ENCODE data around the gene MISP. TPM values are rescaled to one million over a fixed set of nuclear protein-coding genes. Genes with fewer than 3 reads are reported as not detected.

Gene MISP
- total and polyA plus RNA-seq, 2 of the 4 experiments (the other 2 are of a cell fraction): not detected

DNA sequence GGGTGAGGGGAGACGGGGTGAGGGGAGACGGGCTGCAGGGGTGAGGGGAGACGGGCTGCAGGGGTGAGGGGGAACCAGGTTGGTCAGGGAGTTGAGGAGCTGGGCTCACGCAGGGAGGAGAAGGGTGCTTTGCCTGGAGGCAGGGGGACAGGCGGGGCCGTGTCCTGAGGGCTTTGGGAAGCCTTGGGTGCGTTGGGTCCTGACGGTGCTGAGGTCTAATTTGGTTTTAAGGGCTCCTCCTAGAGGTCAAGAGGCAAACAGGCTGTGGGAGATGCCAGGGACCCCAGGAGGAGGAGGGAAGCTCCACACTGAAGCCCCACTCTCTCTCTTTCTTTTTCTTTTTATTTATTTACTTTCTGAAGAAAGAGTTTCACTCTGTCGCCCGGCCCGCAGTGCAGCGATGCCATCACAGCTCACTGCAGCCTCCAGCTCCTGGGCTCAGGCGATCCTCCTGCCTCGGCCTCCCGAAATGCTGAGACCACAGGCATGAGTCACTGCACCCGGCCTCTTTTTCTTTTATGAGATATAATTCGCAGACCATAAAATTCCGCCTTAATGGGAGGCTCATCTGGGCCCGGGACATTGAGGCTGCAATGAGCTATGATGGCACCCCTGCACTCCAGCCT, 9.3 kb upstream of the MISP start:
- Histone ChIP-seq H4K5ac (ENCODE audit: low read depth, low read length) (no peak overlapping the region), H2BK20ac (ENCODE audit: low read depth, low read length) (no peak overlapping the region), H2AFZ (replicated peaks; ENCODE audit: low read length, poor library complexity) (no peak overlapping the region), H4K20me1 (ENCODE audit: insufficient read depth, low read length) (no peaks in the 10 kb centered on the region), H3K27me3 (ENCODE audit: control insufficient read depth, insufficient read depth, low read length) (no peaks in the 10 kb centered on the region), H2BK15ac (ENCODE audit: low read depth, low read length) (no peak overlapping the region), H3K4me2 (ENCODE audit: low read depth, low read length) (no peak overlapping the region), H2AK5ac (ENCODE audit: low read depth, low read length) (no peak overlapping the region), H3K36me3 (ENCODE audit: control insufficient read depth, insufficient read depth, low read length) (peaks cover 6% of the 10 kb centered on the region; the same call in 1 of the 2 replicates), H3K27ac (ENCODE audit: insufficient read depth, low read length) (no peak overlapping the region), H4K91ac (ENCODE audit: insufficient read depth, low read depth, low read length) (no peak overlapping the region), H3K4me3 (ENCODE audit: insufficient read depth, low read depth, low read length) (no peak overlapping the region), H3K56ac (ENCODE audit: extremely low read depth, insufficient read depth, low read length) (no peak overlapping the region), H3K9ac (ENCODE audit: low read depth, low read length) (no peak overlapping the region), H3K4ac (ENCODE audit: low read depth, low read length) (no peak overlapping the region), H2AK9ac (replicated peaks; ENCODE audit: low read depth, low read length, poor library complexity) (no peak overlapping the region), H2BK120ac (ENCODE audit: low read depth, low read length) (no peak overlapping the region), H2BK5ac (ENCODE audit: low read depth, low read length, poor library complexity, severe bottlenecking) (no peak overlapping the region), H3K23ac (ENCODE audit: low read depth, low read length) (no peak overlapping the region), H3K9me3 (ENCODE audit: control insufficient read depth, insufficient read depth, low read length) (peaks cover 21% of the 10 kb centered on the region), H3K9me1 (ENCODE audit: insufficient read depth, low read length) (no peaks in the 10 kb centered on the region), H3K4me1 (ENCODE audit: control insufficient read depth, insufficient read depth, low read length) (no peaks in the 10 kb centered on the region), H4K8ac (ENCODE audit: low read depth in 2 of 2, low read length in 2 of 2) (no peak overlapping the region), H3K14ac (replicated peaks; ENCODE audit: low read depth, low read length) (no peak overlapping the region), H3K18ac (ENCODE audit: low read depth, low read length) (no peak overlapping the region), H3K79me1 (ENCODE audit: low read depth in 1 of 2, low read length in 2 of 2) (no peaks in the 10 kb centered on the region)
- DNase-seq: no peak
- ChIA-PET POLR2A (ENCODE audit: unreplicated experiment) (no interaction called here), CTCF (no interaction called here)
- no peak for TF ChIP-seq FOS (IDR thresholded peaks at IDR 0.05; ENCODE audit: low read depth, low read length)
- TF ChIP-seq RFX5 (IDR thresholded peaks at IDR 0.05; ENCODE audit: low read depth, low read length): no peak
- TF ChIP-seq CEBPB (IDR thresholded peaks at IDR 0.05; ENCODE audit: low read depth, low read length): no peak
- TF ChIP-seq MAFK (IDR thresholded peaks at IDR 0.05; ENCODE audit: low read depth, low read length): no peak
- no peak for TF ChIP-seq MAZ (IDR thresholded peaks at IDR 0.05; ENCODE audit: borderline replicate concordance, low read depth, low read length)
- no peak for TF ChIP-seq MXI1 (IDR thresholded peaks at IDR 0.05; ENCODE audit: borderline replicate concordance, low read depth, low read length)
- TF ChIP-seq ELK1 (IDR thresholded peaks at IDR 0.05; ENCODE audit: borderline replicate concordance, low read depth, low read length): no peak
- no peak for TF ChIP-seq USF2 (IDR thresholded peaks at IDR 0.05; ENCODE audit: low read depth, low read length)
- no peak for ATAC-seq (ENCODE audit: low read depth)
- BruUV-seq (replicated peaks): no TSS peak
- intact Hi-C loops (cut with micrococcal nuclease) (no loop called here), dilution Hi-C loops (cut with HindIII; ENCODE audit: low sequenced_read_pairs, unreplicated experiment) (no loop called here), in situ Hi-C loops (cut with MboI; ENCODE audit: low sequenced_read_pairs) (no loop called here)
- whole genome bisulfite sequencing, 2 experiments (ENCODE audit: extremely low coverage in 2 of 2, insufficient read length in 1 of 2): 92% methylated on average over 2 of the region's 19 CpGs; no CpG with 5 or more reads in 1 of the 2 experiments
